GM12878 (cell line): ENCODE data around the gene E2F2. TPM values are rescaled to one million over a fixed set of nuclear protein-coding genes. Genes with fewer than 3 reads are reported as not detected.

Experiments
- ATAC-seq: fragments of 200-7000 bp; cut with Tn5 transposase; 3 replicates; pipeline ENCODE4 v1.9.1; 2020; ENCODE audit warnings: mild to moderate bottlenecking, moderate library complexity
- BruUV-seq: library from RNA; stranded (reverse); fragments of 400-500 nt; replicated peaks from 2 replicates; lab custom pipeline; 2021; lab: Mats Ljungman, UMichigan
- CTCF ChIA-PET: fragments of 300-600 bp; sonication (Branson Sonifier 250); formaldehyde crosslinking; extraction: SDS; loops from one replicate; lab custom pipeline; 2021; ENCODE audit warnings: inconsistent platforms; lab: Yijun Ruan, JAX
- POLR2A ChIA-PET: fragments of 350-600 bp; formaldehyde crosslinking; extraction: SDS; loops from one replicate; lab custom pipeline; 2021; ENCODE audit warnings: inconsistent platforms; lab: Charles Lee
- RAD21 ChIA-PET: fragments of 300-600 bp; sonication (Branson Sonifier 250); formaldehyde crosslinking; loops from one replicate; lab custom pipeline; 2023; ENCODE audit warnings: antibody characterized with exemption; ENCODE audit not compliant: unreplicated experiment; lab: Charles Lee
- SMC1A ChIA-PET: fragments of 300-600 bp; sonication (Branson Sonifier 250); formaldehyde crosslinking; loops from one replicate; lab custom pipeline; 2023; ENCODE audit not compliant: unreplicated experiment, uncharacterized antibody; lab: Charles Lee
- DNase-seq: peaks from one replicate; pipeline ENCODE4 v3.0.0-alpha.2; 2011; ENCODE audit warnings: low read depth, low spot score
- FAIRE-seq: peaks from 3 replicates; lab custom pipeline; 2011; peaks lifted over from hg19 to GRCh38; lab: Jason Lieb, UNC
- H2AFZ ChIP-seq: 2 replicates; pipeline ENCODE4 v1.6.0; 2011; ENCODE audit warnings: low read depth, low read length, control low read depth; ENCODE audit not compliant: control insufficient read depth
- H3K27ac ChIP-seq: 2 replicates; pipeline ENCODE4 v1.5.1; 2011; ENCODE audit warnings: control low read depth; ENCODE audit not compliant: control insufficient read depth, insufficient read depth
- H3K27me3 ChIP-seq, 2 experiments: replicated peaks in 1 of 2; 2 replicates each; pipeline versions ENCODE4 v1.6.0 to v1.6.1; 2011; ENCODE audit warnings: low read length in 1 of 2; ENCODE audit not compliant: control insufficient read depth in 2 of 2, insufficient read depth in 2 of 2
- H3K36me3 ChIP-seq, 2 experiments: 2 replicates each; pipeline ENCODE4 v1.5.1; 2011; ENCODE audit warnings: low read length in 1 of 2; ENCODE audit not compliant: control insufficient read depth in 2 of 2, insufficient read depth in 2 of 2
- H3K4me1 ChIP-seq: 2 replicates; pipeline ENCODE4 v1.6.1; 2011; ENCODE audit warnings: mild to moderate bottlenecking, low read length, moderate library complexity, mixed read lengths; ENCODE audit not compliant: control insufficient read depth, insufficient read depth
- H3K4me2 ChIP-seq: 2 replicates; pipeline ENCODE4 v1.6.0; 2011; ENCODE audit warnings: control low read depth; ENCODE audit not compliant: control insufficient read depth, insufficient read depth
- H3K4me3 ChIP-seq: fragments of 200-600 bp; sonication (generic); 2 replicates; pipeline ENCODE4 v1.5.1; 2016
- H3K79me2 ChIP-seq: 2 replicates; pipeline ENCODE4 v1.6.0; 2011; ENCODE audit warnings: low read length; ENCODE audit not compliant: control insufficient read depth, insufficient read depth
- H3K9ac ChIP-seq: 2 replicates; pipeline ENCODE4 v1.8.0; 2011; ENCODE audit warnings: low read length, control low read depth, mixed read lengths; ENCODE audit not compliant: control insufficient read depth, insufficient read depth
- H3K9me3 ChIP-seq: replicated peaks from 3 replicates; pipeline ENCODE4 v1.5.1; 2011; ENCODE audit warnings: mild to moderate bottlenecking, low read length; ENCODE audit not compliant: control insufficient read depth, insufficient read depth
- H4K20me1 ChIP-seq: 2 replicates; pipeline ENCODE4 v1.6.0; 2011; ENCODE audit not compliant: control insufficient read depth, insufficient read depth
- MEF2B ChIP-seq: fragments of 450-650 bp; IDR thresholded peaks from 2 replicates; pipeline ENCODE4 v1.6.1; 2018; ENCODE audit warnings: mild to moderate bottlenecking, moderate library complexity; ENCODE audit not compliant: partially characterized antibody, poor library complexity, severe bottlenecking
- SIN3A ChIP-seq: IDR thresholded peaks from 2 replicates; pipeline ENCODE4 v1.6.1; 2012; ENCODE audit warnings: low read depth, low read length, improper control_type of control experiment
- WGBS: methylation state at CpG from one replicate; pipeline ENCODE4 v1.1.6; 2016; ENCODE audit warnings: low lambda C conversion rate; ENCODE audit not compliant: insufficient replicate concordance, insufficient coverage; ENCODE audit errors: missing lambda C conversion rate; 5-methylcytosine and 5-hydroxymethylcytosine counted together
- in situ Hi-C: fragments of 300-500 bp; cut with MboI; formaldehyde crosslinking; loops from 9 replicates; pipeline ENCODE4 v1.14.3; 2018; ENCODE audit warnings: mixed read lengths
- intact Hi-C: fragments of 100-400 bp; cut with micrococcal nuclease; formaldehyde crosslinking; loops from one replicate; pipeline ENCODE4 v1.14.2; 2022; ENCODE audit not compliant: unreplicated experiment
- polyA plus RNA-seq, 11 experiments: library from polyadenylated mRNA; depleted of rRNA in 4 of 11; unstranded in 6 of 11; stranded (reverse) in 5 of 11; fragments of >200 nt; fragmentation: Nextera tagmentation in 4 of 11; fragmentation: Illumina TruSeq in 1 of 11; extraction: Ambion mirVana in 4 of 11; extraction: Trizol in 1 of 11; gene quantifications; 1 replicate in 1 of 11; 2 replicates in 10 of 11; pipeline versions ENCODE4 v1.2.1 to v1.2.3, GENCODE V29; 2011 to 2016; ENCODE audit warnings: inconsistent platforms in 2 of 11, missing spikeins in 2 of 11, low read depth in 1 of 11
- total RNA-seq, 4 experiments: library from RNA; depleted of rRNA in 3 of 4; stranded (reverse); fragments of >200 nt in 3 of 4; fragmentation: Illumina TruSeq in 1 of 4; extraction: Trizol in 1 of 4; gene quantifications; 2 replicates each; pipeline versions ENCODE4 v1.2.1 to v1.2.3, GENCODE V29; 2013 to 2021
- TF ChIP-seq, protein P1 (sequence below): fragments of 450-650 bp; IDR thresholded peaks from 2 replicates; pipeline ENCODE4 v1.6.1; 2017; ENCODE audit warnings: mild to moderate bottlenecking, low read depth, inconsistent platforms; ENCODE audit not compliant: poor library complexity, severe bottlenecking
- TF ChIP-seq, protein P2 (sequence below): IDR thresholded peaks from 2 replicates; pipeline ENCODE4 v1.6.1; 2012; ENCODE audit warnings: low read depth, low read length, improper control_type of control experiment
- TF ChIP-seq, protein P3 (sequence below): fragments of 450-650 bp; formaldehyde crosslinking; IDR thresholded peaks from 2 replicates; pipeline ENCODE4 v1.4.0; 2022; ENCODE audit warnings: mild to moderate bottlenecking, moderate library complexity

Gene E2F2
- total and polyA plus RNA-seq, 10 of the 15 experiments (the other 5 are each of a cell fraction or from before 2014, with no cell fraction given), result 3.8 to 27.2 (median 14.6) TPM

DNA sequence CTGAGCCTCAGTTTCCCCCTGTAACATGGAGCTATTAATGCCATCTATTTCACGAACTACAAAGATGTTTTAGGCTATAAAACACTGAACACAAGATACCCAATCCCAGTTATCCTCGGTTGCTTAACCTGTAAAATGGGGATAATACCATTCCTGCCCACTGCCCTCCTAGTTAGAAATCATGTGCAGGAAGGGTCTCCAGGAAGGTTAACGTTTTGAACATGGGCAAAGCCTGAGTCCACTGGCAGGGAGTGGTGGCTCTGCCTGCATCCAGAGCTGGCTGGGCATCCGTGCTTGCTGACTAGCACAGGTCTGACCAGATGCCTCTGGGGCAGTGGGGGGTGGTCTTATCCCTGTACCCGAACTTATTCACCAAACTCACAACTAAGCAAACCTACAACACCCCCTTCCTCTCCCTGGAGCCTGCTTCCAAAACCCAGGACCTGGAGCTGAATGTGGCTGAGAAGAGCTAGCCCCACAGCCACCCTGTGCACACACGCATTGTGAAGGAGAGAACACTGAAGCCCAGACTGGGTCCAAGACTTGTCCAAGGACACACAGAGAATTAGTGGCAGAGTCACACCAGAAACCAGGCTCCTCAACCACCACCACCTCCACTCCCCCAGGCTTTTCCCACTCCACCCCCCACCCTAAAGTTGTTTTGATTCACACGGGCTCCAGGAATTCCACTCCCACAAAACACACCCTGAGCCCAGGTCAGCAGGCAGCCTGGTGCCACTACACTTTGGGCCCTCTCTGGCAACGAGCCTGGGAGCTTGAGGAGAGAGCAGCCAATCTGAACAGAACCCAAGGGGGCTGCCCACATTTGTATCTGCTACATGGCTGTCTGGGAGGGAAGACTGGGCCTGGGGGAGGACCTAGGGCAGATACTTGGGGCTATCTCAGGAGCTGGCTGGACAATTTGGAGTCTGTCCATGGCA is 1.6 kb downstream of the E2F2 start:
- 33% methylated on average over 8 of the region's 8 CpGs for WGBS

More for the DNA sequence above, 1.6 kb downstream of the E2F2 start:
- in situ Hi-C loops, result loop anchor here (5.0 kb wide), 1 partner anchor 32 kb away; no protein-coding TSS in a partner anchor
- intact Hi-C loops, result loop anchor here (5.0 kb wide), 1 partner anchor 187 kb away; the partner anchor contains the start of gene HNRNPR
- DNase-seq (no peak), FAIRE-seq (no peak), ATAC-seq (peak; percentile 1; the same call in 2 of the 3 replicates)
- Histone ChIP-seq H3K36me3 (no peaks in the 10 kb centered on the region; a peak in 2 of 4 replicates), H4K20me1 (no peaks in the 10 kb centered on the region), H3K27ac (peak overlapping the region; percentile 89), H3K9ac (peak overlapping the region; percentile 91), H3K9me3 (no peaks in the 10 kb centered on the region), H3K79me2 (peaks cover 61% of the 10 kb centered on the region), H3K4me2 (peak overlapping the region; percentile 91), H2AFZ (no peak overlapping the region), H3K27me3 (no peaks in the 10 kb centered on the region), H3K4me1 (peaks cover 79% of the 10 kb centered on the region), H3K4me3 (peak overlapping the region; percentile 85)
- CTCF ChIA-PET, result interaction anchor here (0.7 to 28.3 kb wide), 14 partner anchors 10 to 287 kb away, joined by 3 to 784 read pairs (median 4); no protein-coding TSS in a partner anchor
- RAD21 ChIA-PET, result interaction anchor here (0.6 to 11.3 kb wide), 14 partner anchors 8 to 215 kb away, joined by 3 to 153 read pairs (median 5); partner anchors contain the start of gene HNRNPR
- POLR2A ChIA-PET, result interaction anchor here (0.5 to 3.0 kb wide), 15 partner anchors 7 to 406 kb away, joined by 3 to 30 read pairs (median 4); partner anchors contain the start of gene ID3
- BruUV-seq, result no TSS peak
- SMC1A ChIA-PET, result interaction anchor here (0.9 to 14.8 kb wide), 10 partner anchors 9 to 108 kb away, joined by 3 to 201 read pairs (median 6); no protein-coding TSS in a partner anchor
- TF ChIP-seq, protein P1, sequence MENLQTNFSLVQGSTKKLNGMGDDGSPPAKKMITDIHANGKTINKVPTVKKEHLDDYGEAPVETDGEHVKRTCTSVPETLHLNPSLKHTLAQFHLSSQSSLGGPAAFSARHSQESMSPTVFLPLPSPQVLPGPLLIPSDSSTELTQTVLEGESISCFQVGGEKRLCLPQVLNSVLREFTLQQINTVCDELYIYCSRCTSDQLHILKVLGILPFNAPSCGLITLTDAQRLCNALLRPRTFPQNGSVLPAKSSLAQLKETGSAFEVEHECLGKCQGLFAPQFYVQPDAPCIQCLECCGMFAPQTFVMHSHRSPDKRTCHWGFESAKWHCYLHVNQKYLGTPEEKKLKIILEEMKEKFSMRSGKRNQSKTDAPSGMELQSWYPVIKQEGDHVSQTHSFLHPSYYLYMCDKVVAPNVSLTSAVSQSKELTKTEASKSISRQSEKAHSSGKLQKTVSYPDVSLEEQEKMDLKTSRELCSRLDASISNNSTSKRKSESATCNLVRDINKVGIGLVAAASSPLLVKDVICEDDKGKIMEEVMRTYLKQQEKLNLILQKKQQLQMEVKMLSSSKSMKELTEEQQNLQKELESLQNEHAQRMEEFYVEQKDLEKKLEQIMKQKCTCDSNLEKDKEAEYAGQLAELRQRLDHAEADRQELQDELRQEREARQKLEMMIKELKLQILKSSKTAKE, result no peak
- TF ChIP-seq, protein P2, sequence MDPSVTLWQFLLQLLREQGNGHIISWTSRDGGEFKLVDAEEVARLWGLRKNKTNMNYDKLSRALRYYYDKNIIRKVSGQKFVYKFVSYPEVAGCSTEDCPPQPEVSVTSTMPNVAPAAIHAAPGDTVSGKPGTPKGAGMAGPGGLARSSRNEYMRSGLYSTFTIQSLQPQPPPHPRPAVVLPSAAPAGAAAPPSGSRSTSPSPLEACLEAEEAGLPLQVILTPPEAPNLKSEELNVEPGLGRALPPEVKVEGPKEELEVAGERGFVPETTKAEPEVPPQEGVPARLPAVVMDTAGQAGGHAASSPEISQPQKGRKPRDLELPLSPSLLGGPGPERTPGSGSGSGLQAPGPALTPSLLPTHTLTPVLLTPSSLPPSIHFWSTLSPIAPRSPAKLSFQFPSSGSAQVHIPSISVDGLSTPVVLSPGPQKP, result no peak
- TF ChIP-seq, protein P3, sequence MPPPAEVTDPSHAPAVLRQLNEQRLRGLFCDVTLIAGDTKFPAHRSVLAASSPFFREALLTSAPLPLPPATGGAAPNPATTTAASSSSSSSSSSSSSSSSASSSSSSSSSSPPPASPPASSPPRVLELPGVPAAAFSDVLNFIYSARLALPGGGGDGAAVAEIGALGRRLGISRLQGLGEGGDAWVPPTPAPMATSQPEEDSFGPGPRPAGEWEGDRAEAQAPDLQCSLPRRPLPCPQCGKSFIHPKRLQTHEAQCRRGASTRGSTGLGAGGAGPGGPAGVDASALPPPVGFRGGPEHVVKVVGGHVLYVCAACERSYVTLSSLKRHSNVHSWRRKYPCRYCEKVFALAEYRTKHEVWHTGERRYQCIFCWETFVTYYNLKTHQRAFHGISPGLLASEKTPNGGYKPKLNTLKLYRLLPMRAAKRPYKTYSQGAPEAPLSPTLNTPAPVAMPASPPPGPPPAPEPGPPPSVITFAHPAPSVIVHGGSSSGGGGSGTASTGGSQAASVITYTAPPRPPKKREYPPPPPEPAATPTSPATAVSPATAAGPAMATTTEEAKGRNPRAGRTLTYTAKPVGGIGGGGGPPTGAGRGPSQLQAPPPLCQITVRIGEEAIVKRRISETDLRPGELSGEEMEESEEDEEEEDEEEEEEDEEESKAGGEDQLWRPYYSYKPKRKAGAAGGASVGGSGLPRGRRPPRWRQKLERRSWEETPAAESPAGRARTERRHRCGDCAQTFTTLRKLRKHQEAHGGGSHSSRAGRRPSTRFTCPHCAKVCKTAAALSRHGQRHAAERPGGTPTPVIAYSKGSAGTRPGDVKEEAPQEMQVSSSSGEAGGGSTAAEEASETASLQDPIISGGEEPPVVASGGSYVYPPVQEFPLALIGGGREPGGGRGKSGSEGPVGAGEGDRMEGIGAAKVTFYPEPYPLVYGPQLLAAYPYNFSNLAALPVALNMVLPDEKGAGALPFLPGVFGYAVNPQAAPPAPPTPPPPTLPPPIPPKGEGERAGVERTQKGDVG (CRISPR knock-in tag), result no peak
- no peak for TF ChIP-seq MEF2B
- no peak for TF ChIP-seq SIN3A
